Measurements from ENCODE around the gene CTCFL.

CTCFL gene

GRCh38 chr20:57509665-57510237, 15.2 kb downstream of the CTCFL start:
- peak; percentile 23 for TF ChIP-seq CTCF (IDR thresholded peaks at IDR 0.05; ENCODE audit: low read depth, low read length)
- DNase-seq (ENCODE audit: extremely low read depth, low read depth) = no peak

- DNase-seq (ENCODE audit: extremely low read depth, low read depth) = no peak
- no peak for TF ChIP-seq CTCF (IDR thresholded peaks at IDR 0.05; ENCODE audit: low read depth, low read length)
Observed at GRCh38 chr20:57508831-57509230, 16.1 kb downstream of the CTCFL start.

GRCh38 chr20:57508381-57508780, 16.6 kb downstream of the CTCFL start:
- DNase-seq (ENCODE audit: extremely low read depth, low read depth) = no peak
- TF ChIP-seq CTCF (IDR thresholded peaks at IDR 0.05; ENCODE audit: low read depth, low read length) = no peak

GRCh38 chr20:57507477-57507876, 17.5 kb downstream of the CTCFL start:
- no peak for DNase-seq (ENCODE audit: extremely low read depth, low read depth)
- no peak for TF ChIP-seq CTCF (IDR thresholded peaks at IDR 0.05; ENCODE audit: low read depth, low read length)

- DNase-seq (ENCODE audit: extremely low read depth, low read depth) = no peak
- no peak for TF ChIP-seq CTCF (IDR thresholded peaks at IDR 0.05; ENCODE audit: low read depth, low read length)
Observed at GRCh38 chr20:57505979-57506378, 19.0 kb downstream of the CTCFL start.

GRCh38 chr20:57504411-57504810, 20.5 kb downstream of the CTCFL start:
- no peak for DNase-seq (ENCODE audit: extremely low read depth, low read depth)
- no peak for TF ChIP-seq CTCF (IDR thresholded peaks at IDR 0.05; ENCODE audit: low read depth, low read length)

GRCh38 chr20:57503035-57503658, 21.8 kb downstream of the CTCFL start:
- DNase-seq (ENCODE audit: extremely low read depth, low read depth) = no peak
- no peak for TF ChIP-seq CTCF (IDR thresholded peaks at IDR 0.05; ENCODE audit: low read depth, low read length)
